GM18517 (cell line): ENCODE results near the gene MLX.
A peak's percentile ranks its signal among the peaks of the same experiment; 100 is the strongest.
"Not testable (repeated sequence)": the region's sequence is repeated elsewhere in the genome, so short reads cannot be mapped to it uniquely, and the experiment has no call there.

Experiments
- ATAC-seq: cut with Tn5 transposase; IDR thresholded peaks from one replicate; pipeline ENCODE4 v1.9.1; 2021; ENCODE audit warnings: mild to moderate bottlenecking, moderate library complexity; ENCODE audit not compliant: unreplicated experiment

MLX gene

DNA sequence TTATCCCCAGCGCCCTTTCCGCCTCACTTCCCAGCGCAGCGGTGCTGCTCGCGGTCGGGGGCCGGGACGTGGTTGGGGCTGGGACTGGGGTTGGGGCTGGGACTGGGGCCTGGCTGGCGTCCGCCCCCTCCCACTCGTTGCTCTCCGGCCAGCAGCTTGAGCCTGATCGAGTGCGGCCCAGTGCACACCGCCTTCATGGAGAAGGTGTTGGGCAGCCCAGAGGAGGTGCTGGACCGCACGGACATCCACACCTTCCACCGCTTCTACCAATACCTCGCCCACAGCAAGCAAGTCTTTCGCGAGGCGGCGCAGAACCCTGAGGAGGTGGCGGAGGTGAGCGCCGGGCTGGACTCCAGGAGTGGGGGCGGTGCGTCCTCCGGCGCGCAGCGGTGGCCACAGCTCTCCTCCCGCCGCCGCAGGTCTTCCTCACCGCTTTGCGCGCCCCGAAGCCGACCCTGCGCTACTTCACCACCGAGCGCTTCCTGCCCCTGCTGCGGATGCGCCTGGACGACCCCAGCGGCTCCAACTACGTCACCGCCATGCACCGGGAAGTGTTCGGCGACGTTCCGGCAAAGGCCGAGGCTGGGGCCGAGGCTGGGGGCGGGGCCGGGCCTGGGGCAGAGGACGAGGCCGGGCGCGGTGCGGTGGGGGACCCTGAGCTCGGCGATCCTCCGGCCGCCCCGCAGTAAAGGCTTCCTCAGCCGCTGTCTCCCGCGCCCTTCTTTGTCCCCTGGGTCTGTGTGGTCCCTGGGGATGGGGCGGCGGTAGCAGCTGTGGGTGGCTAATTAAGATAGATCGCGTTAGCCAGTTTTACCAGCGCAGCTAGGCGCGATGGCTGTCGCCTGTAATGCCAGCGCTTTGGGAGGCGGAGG is 12.4 kb upstream of the MLX start:
- peak; percentile 52 for ATAC-seq

DNA sequence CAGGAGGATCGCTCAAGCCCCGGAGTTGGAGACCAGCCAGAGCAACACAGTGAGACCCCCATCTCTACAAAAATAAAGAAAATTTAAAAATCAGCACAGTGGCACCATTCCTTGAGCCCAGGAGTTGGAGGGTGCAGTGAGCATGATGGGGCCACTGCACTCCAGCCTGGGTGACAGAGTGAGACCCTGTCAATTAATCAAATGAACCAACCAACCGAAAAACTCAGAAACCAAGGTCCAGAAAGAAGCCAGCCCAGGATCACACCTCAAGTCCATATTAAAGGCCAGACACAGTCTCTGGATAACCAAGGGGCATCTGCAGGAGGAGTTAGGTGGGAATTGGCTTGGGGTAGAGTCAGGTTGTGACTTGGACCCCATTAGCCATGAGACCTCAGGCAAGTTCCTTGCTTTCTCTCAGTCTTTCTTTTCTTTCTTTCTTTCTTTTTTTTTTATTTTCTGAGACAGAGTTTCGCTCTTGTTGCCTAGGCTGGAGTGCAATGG is 11.7 kb upstream of the MLX start:
- peak; percentile 8 for ATAC-seq

DNA sequence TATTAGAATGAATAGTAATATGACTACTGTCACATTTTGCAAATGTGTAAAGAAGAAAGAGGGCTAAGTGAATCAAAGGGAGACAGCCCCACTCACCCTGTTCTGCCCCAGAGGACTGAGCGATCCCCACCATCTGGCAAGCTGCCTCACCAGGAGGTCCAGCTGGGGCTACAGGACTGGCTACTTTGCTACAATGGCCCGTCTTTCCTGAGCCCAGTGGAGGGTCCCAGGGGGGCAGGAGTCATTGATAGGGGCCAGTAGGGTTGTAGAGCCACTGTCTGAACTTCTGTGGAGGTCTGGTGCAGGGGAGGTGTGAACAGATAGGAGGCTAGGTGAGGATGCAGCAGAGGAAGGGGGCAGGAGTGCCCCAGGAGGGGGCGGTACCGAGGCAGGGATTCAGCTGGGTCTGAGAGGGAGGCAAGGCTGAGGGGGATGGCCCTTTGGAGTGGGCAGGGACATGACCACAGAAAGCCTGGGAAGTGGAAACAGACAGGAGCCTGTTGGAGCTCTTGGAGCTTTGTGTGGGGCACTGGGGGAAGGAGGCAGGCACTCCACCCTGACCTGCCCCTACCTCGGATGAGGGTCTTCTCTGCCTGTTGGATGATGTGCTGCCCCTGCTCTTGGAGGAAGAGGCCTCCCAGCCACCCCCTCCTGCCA is 10.8 kb upstream of the MLX start:
- not testable (repeated sequence) for ATAC-seq

DNA sequence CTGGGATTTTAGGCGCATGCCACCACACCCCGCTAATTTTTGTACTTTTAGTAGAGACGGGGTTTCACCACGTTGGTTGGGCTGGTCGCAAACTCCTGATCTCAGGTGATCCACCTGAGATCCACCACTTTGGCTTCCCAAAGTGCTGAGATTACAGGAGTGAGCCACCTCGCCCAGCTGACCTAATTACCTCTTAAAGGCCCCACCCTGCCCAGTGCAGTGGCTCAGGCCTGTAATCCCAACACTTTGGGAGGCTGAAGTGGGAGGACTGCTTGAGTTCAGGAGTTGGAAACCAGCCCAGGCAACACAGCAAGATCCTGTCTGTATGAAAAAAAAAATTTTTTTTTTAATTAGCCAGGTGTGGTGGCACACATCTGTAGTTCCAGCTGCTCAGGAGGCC is 7.8 kb upstream of the MLX start:
- ATAC-seq, result no peak

- no peak for ATAC-seq
Observed at GRCh38 chr17:42560246-42560645, 6.7 kb upstream of the MLX start.

DNA sequence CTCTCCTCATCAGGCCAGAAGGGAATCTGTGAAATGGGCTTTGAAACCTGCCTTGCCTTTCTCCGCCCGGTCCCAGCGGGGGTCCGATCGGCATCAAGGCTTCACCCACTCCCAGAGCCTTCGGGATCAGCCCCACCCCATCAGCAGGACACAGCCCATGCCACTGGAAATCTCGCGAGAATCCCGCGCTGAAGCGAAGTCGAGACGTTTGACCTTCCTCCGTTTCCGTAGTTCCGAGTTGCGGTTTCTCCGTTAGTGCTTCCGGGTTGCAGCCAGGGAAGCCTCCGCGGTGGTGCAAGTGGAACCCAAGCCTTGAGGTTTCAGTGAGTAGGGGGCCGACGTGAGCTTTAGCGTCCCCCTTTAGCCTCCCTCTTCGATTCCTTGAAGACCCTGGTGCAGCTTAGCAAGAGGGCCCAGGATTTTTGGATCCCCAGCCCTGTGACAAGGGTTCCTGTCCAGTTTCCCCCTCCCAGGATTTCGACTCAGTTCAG is 5.0 kb upstream of the MLX start, which contains the start of gene COASY:
Gene COASY (plus strand): TSS at position 252 of the 491 bp plus-strand sequence. CDS start 475 bp downstream, outside the sequence.
- ATAC-seq, result no peak

GRCh38 chr17:42562388-42563142 is 4.3 kb upstream of the MLX start:
- ATAC-seq, result no peak

DNA sequence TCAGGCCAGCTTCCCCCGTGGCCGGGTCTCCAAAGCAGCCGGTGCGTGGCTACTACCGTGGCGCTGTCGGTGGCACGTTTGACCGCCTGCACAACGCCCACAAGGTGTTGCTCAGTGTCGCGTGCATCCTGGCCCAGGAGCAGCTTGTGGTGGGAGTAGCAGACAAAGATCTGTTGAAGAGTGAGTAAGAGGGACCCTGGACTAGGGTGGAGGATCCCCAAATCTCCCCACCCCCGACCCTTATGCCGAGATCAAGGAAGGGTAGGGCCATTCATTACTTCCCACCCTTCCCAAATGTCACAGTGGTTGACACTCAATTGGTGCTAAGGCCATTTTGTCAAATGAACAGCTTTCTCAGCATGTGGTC is 3.8 kb upstream of the MLX start:
- no peak for ATAC-seq

DNA sequence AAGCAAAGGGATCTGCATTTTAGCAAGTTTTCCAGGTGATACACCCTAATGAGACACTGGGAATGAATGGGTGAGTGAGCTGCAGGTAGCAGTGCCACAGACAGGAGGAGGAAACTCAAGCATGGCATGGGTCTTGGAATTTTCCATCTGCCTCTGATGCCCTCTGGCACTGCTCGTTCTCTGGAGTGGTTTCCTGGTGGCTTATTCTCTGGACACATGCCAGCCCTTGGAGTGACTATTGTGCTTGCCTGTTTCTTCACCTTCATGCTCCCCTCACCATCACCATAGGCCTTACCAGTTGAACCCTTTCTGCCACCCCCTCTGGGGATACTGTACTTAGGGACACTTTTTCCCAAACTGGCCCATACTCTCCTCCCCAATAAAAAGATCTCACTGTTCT is 3.4 kb upstream of the MLX start:
- ATAC-seq, result no peak

- no peak for ATAC-seq
Observed at GRCh38 chr17:42563950-42564349, 3.0 kb upstream of the MLX start.

GRCh38 chr17:42564815-42565522 is 1.9 kb upstream of the MLX start:
- ATAC-seq, result no peak

- ATAC-seq, result no peak
Observed at GRCh38 chr17:42565523-42566214, 1.2 kb upstream of the MLX start.

DNA sequence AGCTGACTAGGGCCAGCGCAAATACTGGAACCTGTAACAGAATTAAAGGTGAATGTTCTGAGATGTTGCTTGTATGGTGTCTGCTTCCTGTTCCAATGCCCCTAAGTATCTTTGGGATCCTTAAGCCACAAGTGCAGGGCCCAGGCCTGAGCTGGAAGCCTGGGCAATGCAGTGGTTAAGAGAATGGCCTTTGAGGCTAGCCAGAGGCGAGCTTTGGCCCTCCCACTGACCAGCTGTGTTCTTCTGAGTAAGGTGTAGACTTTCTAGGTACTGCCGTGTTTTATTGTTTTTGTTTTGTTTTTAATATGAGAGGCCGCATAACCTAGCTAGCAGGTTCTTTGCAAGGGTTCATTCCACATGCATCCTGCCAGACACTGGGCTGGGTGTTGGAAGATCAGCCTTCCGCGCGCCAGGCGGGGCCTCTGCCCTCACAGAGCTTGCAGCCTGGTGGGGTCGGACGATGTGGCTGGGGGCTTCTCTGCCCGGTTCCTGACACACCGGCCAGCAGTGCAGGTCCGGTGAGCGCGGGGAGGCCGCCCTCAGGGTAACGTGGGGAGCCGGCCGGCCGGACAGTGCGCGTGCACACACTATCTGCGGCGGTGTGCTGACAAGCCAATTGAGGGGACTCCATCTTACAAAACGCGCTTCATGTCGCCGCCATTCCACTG is 551 bp upstream of the MLX start:
- ATAC-seq, result peak; percentile 5

DNA sequence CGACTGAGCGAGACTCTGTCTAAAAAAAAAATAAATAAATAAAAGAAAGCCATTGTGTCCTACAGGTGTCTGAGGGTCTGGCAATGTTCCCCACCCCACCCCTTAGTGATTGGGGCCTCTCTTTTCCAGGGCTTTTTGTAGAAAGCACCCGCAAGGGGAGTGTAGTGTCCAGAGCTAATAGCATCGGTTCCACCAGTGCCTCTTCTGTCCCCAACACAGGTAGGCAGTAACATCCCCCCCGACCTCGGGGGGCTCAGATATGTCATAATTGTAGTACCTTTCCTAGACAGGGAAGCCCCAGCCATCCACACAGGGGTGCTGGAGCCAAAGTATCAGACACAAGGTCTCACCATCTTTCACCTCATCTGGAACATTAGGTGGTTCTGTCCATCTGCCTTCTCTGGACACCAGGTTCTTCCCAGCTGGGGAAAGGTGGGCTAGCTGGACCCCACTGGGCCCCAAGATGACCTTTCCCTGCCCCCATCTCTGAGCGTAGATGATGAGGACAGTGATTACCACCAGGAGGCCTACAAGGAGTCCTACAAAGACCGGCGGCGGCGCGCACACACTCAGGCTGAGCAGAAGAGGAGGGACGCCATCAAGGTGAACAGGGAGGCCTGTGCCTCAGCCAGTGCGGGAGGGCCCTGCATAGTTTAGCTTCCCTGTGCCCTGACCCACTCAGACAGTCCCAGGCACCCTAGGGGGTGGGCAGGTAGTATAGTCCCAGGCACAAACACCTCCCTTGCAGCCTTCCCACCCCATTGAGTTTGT is 1.6 kb downstream of the MLX start:
- no peak for ATAC-seq

DNA sequence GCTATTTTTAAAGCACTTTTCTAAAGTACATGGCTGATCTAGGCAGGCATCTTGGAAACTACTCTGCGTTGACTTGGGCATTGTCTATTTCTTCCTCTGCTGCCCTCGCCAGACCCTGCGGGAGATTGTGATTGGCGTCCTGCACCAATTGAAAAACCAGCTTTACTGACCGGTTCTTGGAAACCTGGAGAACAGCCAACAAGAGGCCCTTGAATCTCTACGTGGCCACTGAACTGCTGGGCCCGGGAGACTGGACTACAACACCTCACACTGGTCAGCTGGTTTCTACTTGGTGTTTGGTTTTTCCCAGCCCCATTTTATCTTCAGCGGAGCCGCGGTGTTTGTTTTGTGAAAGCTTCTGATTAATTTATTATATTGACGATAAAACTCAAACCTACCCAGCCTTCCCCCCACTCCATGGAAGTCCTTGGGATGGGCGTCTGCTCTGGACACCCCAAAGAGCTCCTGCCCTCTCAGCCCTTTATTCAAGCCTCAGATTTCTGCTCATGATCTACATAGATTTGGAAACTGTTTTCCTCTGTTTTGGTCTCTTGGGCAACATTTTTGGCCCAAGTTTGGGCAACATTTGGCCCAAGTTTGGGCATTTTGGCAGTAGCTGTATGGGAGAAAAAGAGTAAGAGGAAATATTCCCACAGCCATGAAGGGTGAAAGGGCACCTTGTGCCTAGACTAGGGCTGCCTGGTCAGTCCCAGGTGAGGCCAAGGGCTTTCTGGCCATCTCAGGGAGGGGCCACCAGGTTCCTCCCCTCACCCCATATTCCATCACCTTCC is 4.7 kb downstream of the MLX start:
- no peak for ATAC-seq

- no peak for ATAC-seq
Observed at GRCh38 chr17:42573095-42573494, 6.2 kb downstream of the MLX start.

DNA sequence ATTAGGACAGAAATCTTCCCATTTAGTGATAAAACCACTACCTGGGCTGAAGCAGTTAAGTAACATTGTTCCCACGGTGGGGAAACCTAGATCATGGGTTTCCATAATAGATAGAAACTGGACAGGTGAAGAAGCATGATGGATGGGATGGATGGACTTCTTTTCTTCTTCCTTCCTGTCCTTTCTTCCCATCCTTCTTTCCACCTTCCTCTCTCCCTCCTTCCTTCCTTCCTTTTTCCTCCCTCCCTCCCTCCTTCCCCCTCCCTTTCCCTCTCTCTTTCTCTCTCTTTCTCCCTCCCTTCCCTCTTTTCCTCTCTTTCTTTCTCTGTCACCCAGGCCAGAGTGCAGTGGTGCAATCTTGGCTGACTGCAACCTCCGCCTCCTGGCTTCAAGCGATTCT is 7.6 kb downstream of the MLX start:
- ATAC-seq, result no peak

- ATAC-seq, result no peak
Observed at GRCh38 chr17:42577140-42577531, 10.2 kb downstream of the MLX start.
